AG04450 (cell line): Measurements from ENCODE around the gene RAB11FIP5. TPM values are rescaled to one million over a fixed set of nuclear protein-coding genes. Genes with fewer than 3 reads are reported as not detected.

Experiments
- CTCF ChIA-PET: fragments of 300-600, 350-600 bp; formaldehyde crosslinking; extraction: SDS; loops from one replicate; lab custom pipeline; 2022; ENCODE audit warnings: antibody characterized with exemption, inconsistent platforms; lab: Charles Lee
- POLR2A ChIA-PET: fragments of 350-600 bp; formaldehyde crosslinking; extraction: SDS; loops from one replicate; lab custom pipeline; 2021; ENCODE audit warnings: antibody characterized with exemption, inconsistent platforms; lab: Yijun Ruan, JAX
- DNase-seq: peaks from one replicate; pipeline ENCODE4 v3.0.0-alpha.2; 2011; ENCODE audit warnings: low read depth, low spot score
- H3K27ac ChIP-seq: one replicate; pipeline ENCODE4 v1.5.1; 2012; ENCODE audit warnings: low read depth, low read length, control low read depth
- H3K27me3 ChIP-seq: one replicate; pipeline ENCODE4 v1.6.0; 2012; ENCODE audit warnings: low read length; ENCODE audit not compliant: control insufficient read depth, insufficient read depth
- H3K4me3 ChIP-seq: 2 replicates; pipeline ENCODE4 v1.5.1; 2011; ENCODE audit warnings: mild to moderate bottlenecking, low read depth, low read length, control low read depth
- H3K9me3 ChIP-seq: 2 replicates; pipeline ENCODE4 v1.5.1; 2012; ENCODE audit warnings: low read length; ENCODE audit not compliant: control insufficient read depth, insufficient read depth
- CTCF ChIP-seq: IDR thresholded peaks from 2 replicates; pipeline ENCODE4 v1.5.1; 2011; ENCODE audit warnings: low read depth, low read length, control low read depth, inconsistent platforms
- polyA plus RNA-seq: library from polyadenylated mRNA; depleted of rRNA; stranded (reverse); fragments of >200 nt; gene quantifications from 2 replicates; pipeline ENCODE4 v1.2.3, GENCODE V29; 2011

RAB11FIP5 gene
- polyA plus RNA-seq, 1 experiment = 29.6 TPM

- DNase-seq = no peak
- peak overlapping the region; percentile 83; the same call in 1 of the 2 replicates for H3K4me3 ChIP-seq
- ChIA-PET POLR2A (no interaction called here), CTCF (interaction anchor here (0.6 to 2.6 kb wide), 5 partner anchors 14 to 104 kb away, joined by 3 to 9 read pairs (median 3); no protein-coding TSS in a partner anchor)
- no peak for TF ChIP-seq CTCF
- no peaks in the 10 kb centered on the region; the same call in 1 of the 2 replicates for H3K9me3 ChIP-seq
- H3K27ac ChIP-seq = peak overlapping the region; percentile 88
- H3K27me3 ChIP-seq = no peaks in the 10 kb centered on the region
Measured at GRCh38 chr2:73072416-73072815, 40.3 kb downstream of the RAB11FIP5 start.

- TF ChIP-seq CTCF = no peak
- peak overlapping the region; percentile 83 for H3K4me3 ChIP-seq
- H3K27ac ChIP-seq = peak overlapping the region; percentile 88
- no peaks in the 10 kb centered on the region; the same call in 1 of the 2 replicates for H3K9me3 ChIP-seq
- no peaks in the 10 kb centered on the region for H3K27me3 ChIP-seq
- CTCF ChIA-PET = interaction anchor here (1.0 to 2.6 kb wide), 3 partner anchors 14 to 104 kb away, joined by 3 to 9 read pairs (median 8); no protein-coding TSS in a partner anchor
- DNase-seq = no peak
- POLR2A ChIA-PET = interaction anchor here (1.0 kb wide), 1 partner anchor 162 kb away, joined by 4 read pairs; the partner anchor contains the start of gene CCT7
Measured at GRCh38 chr2:73072129-73072395, 40.7 kb downstream of the RAB11FIP5 start.

GRCh38 chr2:73071360-73072128 lies 41.2 kb downstream of the RAB11FIP5 start, which contains the start of gene SFXN5:
Gene SFXN5 (minus strand): TSS chr2:73071712. CDS start chr2:73071705, 7 bp downstream.
- ChIA-PET POLR2A (interaction anchor here (0.6 to 1.2 kb wide), 3 partner anchors 18 to 163 kb away, joined by 4 read pairs; partner anchors contain the start of gene CCT7), CTCF (interaction anchor here (1.0 to 2.6 kb wide), 4 partner anchors 15 to 106 kb away, joined by 3 to 9 read pairs (median 6); no protein-coding TSS in a partner anchor)
- Histone ChIP-seq H3K4me3 (peak within 1 kb of the TSS; percentile 83), H3K27ac (peak within 1 kb of the TSS; percentile 88), H3K9me3 (no peaks in the 10 kb centered on the region; the same call in 1 of the 2 replicates), H3K27me3 (no peaks in the 10 kb centered on the region)
- DNase-seq = peak; percentile 92
- TF ChIP-seq CTCF = peak; percentile 32

DNA sequence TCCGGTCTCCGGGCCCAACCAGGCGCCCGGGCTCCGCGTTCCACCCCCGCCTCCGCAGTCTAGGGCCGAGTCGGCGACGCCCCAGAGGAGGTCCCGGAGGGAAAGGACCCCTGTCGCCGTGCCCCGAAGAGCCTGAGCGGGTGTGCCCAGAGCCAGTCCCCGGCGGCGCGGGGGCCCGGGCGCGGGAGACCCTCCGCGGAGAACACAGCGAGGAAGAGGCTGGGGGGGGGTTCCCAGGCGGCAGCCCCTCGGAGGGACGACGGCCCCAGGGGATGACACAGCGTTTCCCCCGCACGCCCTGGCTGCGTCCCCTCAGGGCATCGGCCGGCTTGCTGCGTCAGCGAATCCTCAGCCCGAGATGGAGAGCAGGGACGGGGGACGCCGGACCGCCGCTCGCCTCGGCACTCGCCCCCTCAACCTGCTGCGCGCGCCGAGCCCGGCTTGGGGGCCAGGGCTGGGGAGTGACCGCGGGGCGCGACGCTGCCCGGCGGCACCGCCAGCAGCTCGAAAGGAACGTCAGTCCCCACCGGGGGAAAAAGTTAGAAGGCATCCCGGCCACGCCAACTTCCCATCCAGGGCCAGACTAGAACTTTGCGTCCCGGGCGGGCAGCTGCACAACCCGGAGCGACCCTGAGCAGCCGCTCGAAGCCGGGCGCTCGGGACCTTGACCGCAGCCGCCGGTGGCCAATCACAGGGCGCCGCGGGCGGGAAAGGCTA lies 41.9 kb downstream of the RAB11FIP5 start:
- H3K4me3 ChIP-seq = peak overlapping the region; percentile 83
- ChIA-PET POLR2A (interaction anchor here (0.6 to 1.2 kb wide), 3 partner anchors 19 to 163 kb away, joined by 4 read pairs; partner anchors contain the start of gene CCT7), CTCF (interaction anchor here (1.0 kb wide), 1 partner anchor 106 kb away, joined by 3 read pairs; no protein-coding TSS in a partner anchor)
- H3K27ac ChIP-seq = peak overlapping the region; percentile 81
- no peak for TF ChIP-seq CTCF
- DNase-seq = no peak
- no peaks in the 10 kb centered on the region; the same call in 1 of the 2 replicates for H3K9me3 ChIP-seq
- no peaks in the 10 kb centered on the region for H3K27me3 ChIP-seq
